Ovary (tissue), 3 donors: ENCODE results near the gene SIGLECL1.

Source experiments
- CTCF ChIP-seq, 3 donors: fragments of 450-650 bp in 2 of 3; fragments of 200-600 bp in 1 of 3; IDR thresholded peaks; one replicate each; pipeline versions ENCODE4 v1.5.1 to v1.8.0; 2016 to 2022; ENCODE audit warnings: antibody characterized with exemption in 3 of 3, mild to moderate bottlenecking in 1 of 3
- EP300 ChIP-seq: sonication (generic); formaldehyde crosslinking; IDR thresholded peaks from one replicate; pipeline ENCODE4 v1.6.1; 2017; ENCODE audit warnings: antibody characterized with exemption
- POLR2A ChIP-seq: fragments of 450-650 bp; IDR thresholded peaks from one replicate; pipeline ENCODE4 v1.6.1; 2017; ENCODE audit warnings: antibody characterized with exemption, mild to moderate bottlenecking, moderate library complexity
- donor health status: DM: no; HTN: no; CAD: no.

GRCh38 chr19:51219307-51219706, 31.6 kb upstream of the SIGLECL1 start:
- no peak for TF ChIP-seq CTCF (IDR thresholded peaks at IDR 0.05)
- no peak for TF ChIP-seq POLR2A
- TF ChIP-seq EP300 = no peak
